Bone marrow (tissue), 2 donors: ENCODE data around the gene TBCEL.

Experiments used
- DNase-seq, 2 donors: peaks; one replicate each; lab custom pipeline; 2025; lab: John Stamatoyannopoulos, UW

The TBCEL gene

GRCh38 chr11:121063728-121064127 lies 39.8 kb downstream of the TBCEL start:
- no peak for DNase-seq

- DNase-seq, result no peak
These were observed 42.7 kb downstream of the TBCEL start for GRCh38 chr11:121066623-121067022.

- no peak for DNase-seq
These were observed 43.1 kb downstream of the TBCEL start for GRCh38 chr11:121067026-121067425.

GRCh38 chr11:121067453-121067852 lies 43.6 kb downstream of the TBCEL start:
- no peak for DNase-seq

- DNase-seq, result no peak
These were observed 44.2 kb downstream of the TBCEL start for GRCh38 chr11:121067962-121068647.

GRCh38 chr11:121068787-121069186 lies 44.9 kb downstream of the TBCEL start:
- DNase-seq, result no peak

GRCh38 chr11:121070951-121071845 lies 47.3 kb downstream of the TBCEL start:
- DNase-seq, result no peak

- no peak for DNase-seq
These were observed 48.0 kb downstream of the TBCEL start for GRCh38 chr11:121071846-121072450.

GRCh38 chr11:121081321-121081720 lies 57.4 kb downstream of the TBCEL start:
- no peak for DNase-seq

GRCh38 chr11:121082219-121082618 lies 58.3 kb downstream of the TBCEL start:
- DNase-seq, result no peak

- no peak for DNase-seq
These were observed 58.8 kb downstream of the TBCEL start for GRCh38 chr11:121082670-121083069.

- DNase-seq, result no peak
These were observed 63.0 kb downstream of the TBCEL start for GRCh38 chr11:121086866-121087265.

- no peak for DNase-seq
These were observed 65.7 kb downstream of the TBCEL start for GRCh38 chr11:121089566-121089965.

- no peak for DNase-seq
These were observed 66.3 kb downstream of the TBCEL start for GRCh38 chr11:121090145-121090721.

- DNase-seq, result peak in 1 of 2 donors; percentile 30
These were observed 67.7 kb downstream of the TBCEL start for GRCh38 chr11:121091492-121092152.

GRCh38 chr11:121095561-121095960 lies 71.7 kb downstream of the TBCEL start:
- no peak for DNase-seq

- DNase-seq, result no peak
These were observed 75.5 kb downstream of the TBCEL start for GRCh38 chr11:121099364-121099763.

- no peak for DNase-seq
These were observed 76.0 kb downstream of the TBCEL start for GRCh38 chr11:121099885-121100284.

GRCh38 chr11:121100943-121101342 lies 77.0 kb downstream of the TBCEL start, which contains the start of gene TECTA:
Gene TECTA (plus strand): TSS chr11:121101243. CDS start chr11:121102666, 1,423 bp downstream.
- no peak for DNase-seq

GRCh38 chr11:121104312-121104762 lies 80.4 kb downstream of the TBCEL start:
- DNase-seq, result no peak

- no peak for DNase-seq
These were observed 81.2 kb downstream of the TBCEL start for GRCh38 chr11:121105063-121105480.
